A673 (cell line): ENCODE results near the gene EPB41. TPM values are rescaled to one million over a fixed set of nuclear protein-coding genes. Genes with fewer than 3 reads are reported as not detected.

Source experiments
- BruUV-seq: library from RNA; stranded (reverse); fragments of 400-500 nt; replicated peaks from 2 replicates; lab custom pipeline; 2021; lab: Mats Ljungman, UMichigan
- CTCF ChIA-PET: fragments of 300-600 bp; sonication (Branson Sonifier 250); formaldehyde crosslinking; loops from one replicate; lab custom pipeline; 2022; ENCODE audit warnings: antibody characterized with exemption; lab: Charles Lee
- POLR2A ChIA-PET: fragments of 300-600 bp; sonication (Branson Sonifier 250); formaldehyde crosslinking; loops from one replicate; lab custom pipeline; 2022; ENCODE audit warnings: antibody characterized with exemption; ENCODE audit not compliant: low non-redundant PET; lab: Charles Lee
- DNase-seq: peaks from one replicate; pipeline ENCODE4 v3.0.0-alpha.2; 2015; ENCODE audit warnings: low spot score
- H3K27ac ChIP-seq: fragments of 200-600 bp; sonication (generic); 2 replicates; pipeline ENCODE4 v1.5.1; 2016; ENCODE audit warnings: mixed run types, low read depth, mild to moderate bottlenecking, mixed read lengths, antibody characterized with exemption, low read length; ENCODE audit not compliant: poor library complexity, severe bottlenecking
- H3K27me3 ChIP-seq: fragments of 200-600 bp; sonication (generic); replicated peaks from 2 replicates; pipeline ENCODE4 v1.6.1; 2017; ENCODE audit warnings: mixed run types, low read depth, mild to moderate bottlenecking, mixed read lengths, antibody characterized with exemption, low read length; ENCODE audit not compliant: insufficient read depth, poor library complexity
- H3K36me3 ChIP-seq: fragments of 200-600 bp; sonication (generic); 2 replicates; pipeline ENCODE4 v1.6.1; 2016; ENCODE audit warnings: mixed run types, mild to moderate bottlenecking, mixed read lengths, antibody characterized with exemption, low read length; ENCODE audit not compliant: insufficient read depth, poor library complexity, severe bottlenecking
- H3K4me1 ChIP-seq: fragments of 200-600 bp; sonication (generic); 2 replicates; pipeline ENCODE4 v1.6.1; 2017; ENCODE audit warnings: mixed run types, mild to moderate bottlenecking, mixed read lengths, antibody characterized with exemption, low read length; ENCODE audit not compliant: insufficient read depth, poor library complexity, severe bottlenecking
- H3K4me3 ChIP-seq: fragments of 200-600 bp; sonication (generic); 2 replicates; pipeline ENCODE4 v1.5.1; 2016; ENCODE audit warnings: low read depth, mixed run types, mild to moderate bottlenecking, mixed read lengths, low read length; ENCODE audit not compliant: poor library complexity, severe bottlenecking
- H3K9me3 ChIP-seq: fragments of 200-600 bp; sonication (generic); 2 replicates; pipeline ENCODE4 v1.6.1; 2016; ENCODE audit warnings: mixed run types, low read depth, mild to moderate bottlenecking, mixed read lengths, antibody characterized with exemption, low read length; ENCODE audit not compliant: poor library complexity, severe bottlenecking
- EZH2 ChIP-seq: fragments of 200-600 bp; sonication (generic); IDR thresholded peaks from 2 replicates; pipeline ENCODE4 v1.6.1; 2017; ENCODE audit warnings: borderline replicate concordance, low read depth, mild to moderate bottlenecking, mixed read lengths, antibody characterized with exemption, low read length; ENCODE audit not compliant: poor library complexity, severe bottlenecking
- intact Hi-C: fragments of 100-400 bp; cut with micrococcal nuclease; formaldehyde crosslinking; loops from one replicate; pipeline ENCODE4 v1.10.0; 2022; ENCODE audit not compliant: unreplicated experiment
- total RNA-seq: library from RNA; stranded (reverse); gene quantifications from 2 replicates; pipeline ENCODE4 v1.2.3, GENCODE V29; 2021
- TF ChIP-seq, protein P1 (sequence below): fragments of 300-800, 200-600 bp; sonication (generic); conservative IDR thresholded peaks from 2 replicates; pipeline ENCODE4 v1.5.1; 2017; ENCODE audit warnings: low read depth, mild to moderate bottlenecking, antibody characterized with exemption, low read length, moderate library complexity, mixed read lengths

EPB41 gene
- total RNA-seq, 1 experiment from 2014 or later, result 337 TPM

DNA sequence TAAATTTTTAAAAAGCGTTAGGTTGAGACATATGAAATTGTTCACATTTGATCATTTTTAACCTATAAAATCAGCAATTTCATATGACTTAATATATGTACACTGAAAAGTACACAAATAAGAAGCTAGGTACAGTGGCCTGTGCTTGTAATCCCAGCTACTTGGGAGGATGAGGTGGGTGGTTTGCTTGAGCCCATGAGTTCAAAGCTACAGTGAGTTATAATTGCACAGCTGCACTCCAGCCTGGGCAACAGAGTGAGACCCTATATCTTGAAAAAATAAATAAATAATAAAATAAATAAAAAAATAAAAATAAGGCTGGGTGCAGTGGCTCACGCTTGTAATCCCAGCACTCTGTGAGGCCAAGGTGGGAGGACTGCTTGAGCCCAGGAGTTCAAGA lies 5.2 kb upstream of the EPB41 start:
- TF ChIP-seq, protein P1, sequence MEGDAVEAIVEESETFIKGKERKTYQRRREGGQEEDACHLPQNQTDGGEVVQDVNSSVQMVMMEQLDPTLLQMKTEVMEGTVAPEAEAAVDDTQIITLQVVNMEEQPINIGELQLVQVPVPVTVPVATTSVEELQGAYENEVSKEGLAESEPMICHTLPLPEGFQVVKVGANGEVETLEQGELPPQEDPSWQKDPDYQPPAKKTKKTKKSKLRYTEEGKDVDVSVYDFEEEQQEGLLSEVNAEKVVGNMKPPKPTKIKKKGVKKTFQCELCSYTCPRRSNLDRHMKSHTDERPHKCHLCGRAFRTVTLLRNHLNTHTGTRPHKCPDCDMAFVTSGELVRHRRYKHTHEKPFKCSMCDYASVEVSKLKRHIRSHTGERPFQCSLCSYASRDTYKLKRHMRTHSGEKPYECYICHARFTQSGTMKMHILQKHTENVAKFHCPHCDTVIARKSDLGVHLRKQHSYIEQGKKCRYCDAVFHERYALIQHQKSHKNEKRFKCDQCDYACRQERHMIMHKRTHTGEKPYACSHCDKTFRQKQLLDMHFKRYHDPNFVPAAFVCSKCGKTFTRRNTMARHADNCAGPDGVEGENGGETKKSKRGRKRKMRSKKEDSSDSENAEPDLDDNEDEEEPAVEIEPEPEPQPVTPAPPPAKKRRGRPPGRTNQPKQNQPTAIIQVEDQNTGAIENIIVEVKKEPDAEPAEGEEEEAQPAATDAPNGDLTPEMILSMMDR, result no peak
- TF ChIP-seq EZH2, result no peak
- ChIA-PET POLR2A (interaction anchor here (0.7 kb wide), 1 partner anchor 91 kb away, joined by 11 read pairs; no protein-coding TSS in a partner anchor), CTCF (interaction anchor here (0.7 kb wide), 1 partner anchor 63 kb away, joined by 5 read pairs; no protein-coding TSS in a partner anchor)
- H3K4me3 ChIP-seq, result no peak overlapping the region
- H3K36me3 ChIP-seq, result peaks cover 13% of the 10 kb centered on the region
- no peaks in the 10 kb centered on the region for H3K9me3 ChIP-seq
- H3K27ac ChIP-seq, result no peak overlapping the region
- BruUV-seq, result no TSS peak
- peaks cover 21% of the 10 kb centered on the region for H3K4me1 ChIP-seq
- no peak for DNase-seq
- H3K27me3 ChIP-seq, result no peaks in the 10 kb centered on the region
- intact Hi-C loops, result no loop called here

DNA sequence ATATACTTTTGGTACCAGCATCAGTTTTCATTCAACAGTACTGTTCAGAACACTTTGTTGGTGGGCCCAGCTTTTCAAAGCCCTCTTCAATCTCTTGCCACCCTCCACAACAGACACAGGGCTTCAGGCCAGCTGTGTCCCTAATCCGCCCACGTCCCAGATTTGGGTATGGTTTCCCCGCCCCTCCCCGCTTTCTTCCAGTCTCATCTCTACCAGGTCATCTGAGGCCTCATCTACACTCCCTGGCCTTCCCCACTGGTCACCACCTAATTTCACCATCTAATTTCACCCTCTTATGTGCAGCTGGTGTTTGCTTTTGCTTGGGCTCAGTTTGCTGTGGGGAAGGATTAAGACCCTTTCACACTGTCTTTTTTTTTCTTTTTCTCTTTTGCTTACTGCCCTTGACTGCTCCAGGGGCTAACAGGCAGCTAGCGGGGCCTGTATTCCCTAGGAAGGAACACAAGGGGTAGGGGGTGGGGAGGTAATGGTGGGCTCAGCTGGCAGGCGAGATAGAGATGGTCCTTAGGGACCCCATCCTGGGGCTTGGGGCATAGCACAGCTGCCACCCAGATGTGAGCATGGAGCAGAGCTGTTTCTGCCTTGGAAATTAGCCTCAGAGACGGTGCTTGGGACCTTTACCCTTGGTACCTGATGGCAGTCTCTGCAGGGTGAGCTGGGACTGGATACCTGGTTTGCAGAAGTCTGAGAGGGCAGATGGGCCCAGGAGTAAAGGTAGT lies 3.8 kb upstream of the EPB41 start:
- H3K27ac ChIP-seq, result peak overlapping the region; percentile 29
- H3K4me1 ChIP-seq, result peaks cover 21% of the 10 kb centered on the region
- no peak for DNase-seq
- BruUV-seq, result no TSS peak
- CTCF ChIA-PET, result no interaction called here
- H3K36me3 ChIP-seq, result peaks cover 12% of the 10 kb centered on the region
- intact Hi-C loops, result no loop called here
- H3K27me3 ChIP-seq, result no peaks in the 10 kb centered on the region
- no peaks in the 10 kb centered on the region for H3K9me3 ChIP-seq
- POLR2A ChIA-PET, result interaction anchor here (0.7 kb wide), 1 partner anchor 73 kb away, joined by 3 read pairs; no protein-coding TSS in a partner anchor
- no peak overlapping the region for H3K4me3 ChIP-seq
- TF ChIP-seq EZH2, result no peak
- TF ChIP-seq, protein P1, result no peak

DNA sequence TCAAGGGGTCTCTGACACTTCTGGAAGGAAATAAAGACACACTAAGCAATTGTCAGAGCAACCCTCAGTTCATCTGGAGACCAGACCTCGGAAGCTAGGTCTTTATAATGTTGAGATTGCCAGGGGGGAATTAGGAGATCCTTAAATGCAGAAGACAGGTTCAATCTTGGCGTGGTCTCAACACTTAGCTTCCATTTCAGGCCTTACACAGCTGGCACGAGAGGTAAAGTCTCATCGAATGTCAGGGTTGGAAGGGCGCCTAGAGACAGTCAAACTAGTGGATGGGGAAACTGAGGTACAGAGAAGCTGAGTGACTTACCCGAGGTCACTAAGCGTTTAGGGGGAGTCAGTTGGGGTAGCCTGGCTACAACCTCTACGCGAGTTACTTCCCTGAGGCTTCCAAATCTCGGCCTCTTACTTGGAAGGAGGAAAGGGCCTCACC lies 562 bp upstream of the EPB41 start:
- intact Hi-C loops, result no loop called here
- H3K36me3 ChIP-seq, result peaks cover 12% of the 10 kb centered on the region
- H3K27me3 ChIP-seq, result no peaks in the 10 kb centered on the region
- peak overlapping the region; percentile 89 for H3K4me3 ChIP-seq
- no peak for DNase-seq
- ChIA-PET CTCF (interaction anchor here (1.0 kb wide), 1 partner anchor 32 kb away, joined by 3 read pairs; no protein-coding TSS in a partner anchor), POLR2A (interaction anchor here (0.6 to 0.7 kb wide), 2 partner anchors 246 to 274 kb away, joined by 4 to 7 read pairs; no protein-coding TSS in a partner anchor)
- H3K4me1 ChIP-seq, result peaks cover 35% of the 10 kb centered on the region
- H3K27ac ChIP-seq, result peak overlapping the region; percentile 56
- H3K9me3 ChIP-seq, result no peaks in the 10 kb centered on the region
- TF ChIP-seq, protein P1, result no peak
- TF ChIP-seq EZH2, result no peak
- TSS peak; percentile 95 for BruUV-seq
